WTC11 (cell line): Measurements from ENCODE around the gene CSF2. TPM values are rescaled to one million over a fixed set of nuclear protein-coding genes. Genes with fewer than 3 reads are reported as not detected.

Experiments used
- ATAC-seq: fragments of 200-7000 bp; cut with Tn5 transposase; 2 replicates; pipeline ENCODE4 v1.10.0; 2021; ENCODE audit warnings: mild to moderate bottlenecking, moderate library complexity
- CTCF ChIA-PET: fragments of 300-600 bp; sonication (Branson Sonifier 250); formaldehyde crosslinking; loops from one replicate; lab custom pipeline; 2021; ENCODE audit warnings: antibody characterized with exemption; lab: Charles Lee
- POLR2A ChIA-PET: fragments of 350-600 bp; sonication (Branson Sonifier 250); formaldehyde crosslinking; loops from one replicate; lab custom pipeline; 2021; ENCODE audit warnings: antibody characterized with exemption; lab: Charles Lee
- DNase-seq: peaks from one replicate; pipeline ENCODE4 v3.0.0; 2021; ENCODE audit warnings: low spot score
- H3K27ac Mint-ChIP-seq: 2 replicates; pipeline ENCODE4 v1.8.0; 2021; ENCODE audit warnings: mixed read lengths
- H3K27me3 Mint-ChIP-seq: 2 replicates; pipeline ENCODE4 v1.8.0; 2021; ENCODE audit warnings: low read depth, mild to moderate bottlenecking, moderate library complexity, mixed read lengths
- H3K36me3 Mint-ChIP-seq: 2 replicates; pipeline ENCODE4 v1.8.0; 2021; ENCODE audit warnings: mixed read lengths
- H3K4me1 Mint-ChIP-seq: 2 replicates; pipeline ENCODE4 v1.8.0; 2022; ENCODE audit warnings: mixed read lengths
- H3K4me3 Mint-ChIP-seq: 2 replicates; pipeline ENCODE4 v1.8.0; 2021; ENCODE audit warnings: mild to moderate bottlenecking, moderate library complexity, mixed read lengths
- H3K9me3 Mint-ChIP-seq: 2 replicates; pipeline ENCODE4 v1.8.0; 2021; ENCODE audit warnings: mixed read lengths
- EMX1 ChIP-seq: fragments of 250-450 bp; sonication (Bioruptor Pico); IDR thresholded peaks from 2 replicates; pipeline ENCODE4 v1.8.0; 2021; ENCODE audit warnings: mild to moderate bottlenecking
- FOXJ3 ChIP-seq: sonication (generic); formaldehyde crosslinking; IDR thresholded peaks from 2 replicates; pipeline ENCODE4 v1.9.0; 2021; ENCODE audit warnings: missing genetic modification reagents, mild to moderate bottlenecking, borderline replicate concordance
- FOXK1 ChIP-seq: sonication (generic); formaldehyde crosslinking; IDR thresholded peaks from 2 replicates; pipeline ENCODE4 v1.8.0; 2022; ENCODE audit warnings: mild to moderate bottlenecking, moderate library complexity, missing genetic modification reagents
- GABPB1 ChIP-seq: sonication (generic); formaldehyde crosslinking; IDR thresholded peaks from 2 replicates; pipeline ENCODE4 v1.8.1; 2023; ENCODE audit warnings: mild to moderate bottlenecking, missing genetic modification reagents
- GTF2I ChIP-seq: fragments of 250-450 bp; sonication (Bioruptor Pico); conservative IDR thresholded peaks from 2 replicates; pipeline ENCODE4 v1.4.0; 2021; ENCODE audit warnings: mild to moderate bottlenecking
- JAZF1 ChIP-seq: fragments of 250-450 bp; sonication (Bioruptor Pico); IDR thresholded peaks from 2 replicates; pipeline ENCODE4 v1.9.0; 2021; ENCODE audit warnings: moderate library complexity, mild to moderate bottlenecking, inconsistent platforms
- NR3C1 ChIP-seq: sonication (generic); formaldehyde crosslinking; conservative IDR thresholded peaks from 2 replicates; pipeline ENCODE4 v1.8.1; 2023; ENCODE audit warnings: low read depth, mild to moderate bottlenecking, missing genetic modification reagents
- PRDM15 ChIP-seq: sonication (generic); formaldehyde crosslinking; IDR thresholded peaks from 2 replicates; pipeline ENCODE4 v1.8.0; 2022; ENCODE audit warnings: missing genetic modification reagents
- TCF7 ChIP-seq: sonication (generic); formaldehyde crosslinking; IDR thresholded peaks from 2 replicates; pipeline ENCODE4 v1.8.0; 2022; ENCODE audit warnings: mild to moderate bottlenecking, low read depth, missing genetic modification reagents, moderate library complexity
- ZNF263 ChIP-seq: sonication (generic); formaldehyde crosslinking; IDR thresholded peaks from 2 replicates; pipeline ENCODE4 v1.8.1; 2022; ENCODE audit warnings: low read depth, mild to moderate bottlenecking, moderate library complexity, missing genetic modification reagents
- ZNF532 ChIP-seq: fragments of 250-450 bp; sonication (Bioruptor Pico); IDR thresholded peaks from 2 replicates; pipeline ENCODE4 v1.9.0; 2021; ENCODE audit warnings: mild to moderate bottlenecking, borderline replicate concordance
- ZNF671 ChIP-seq: fragments of 250-450 bp; sonication (Bioruptor Pico); IDR thresholded peaks from 2 replicates; pipeline ENCODE4 v1.8.0; 2021; ENCODE audit warnings: mild to moderate bottlenecking
- total RNA-seq: library from RNA; stranded (reverse); gene quantifications from 3 replicates; pipeline ENCODE4 v1.2.3, GENCODE V29; 2021
- TF ChIP-seq, protein P1 (sequence below): sonication (generic); formaldehyde crosslinking; IDR thresholded peaks from 2 replicates; pipeline ENCODE4 v1.8.0; 2023; ENCODE audit warnings: missing genetic modification reagents
- TF ChIP-seq, protein P2 (sequence below): sonication (generic); formaldehyde crosslinking; IDR thresholded peaks from 2 replicates; pipeline ENCODE4 v1.8.1; 2023; ENCODE audit warnings: mild to moderate bottlenecking, missing genetic modification reagents, moderate library complexity
- TF ChIP-seq, protein P3 (sequence below): fragments of 250-450 bp; sonication (Bioruptor Pico); IDR thresholded peaks from 2 replicates; pipeline ENCODE4 v1.8.0; 2021; ENCODE audit warnings: mild to moderate bottlenecking

The CSF2 gene
- total RNA-seq, 1 experiment from 2014 or later, result not detected

GRCh38 chr5:132052520-132052919 lies 21.1 kb upstream of the CSF2 start:
- no peak for TF ChIP-seq TCF7 (CRISPR knock-in tag)
- no peak for TF ChIP-seq EMX1 (CRISPR knock-in tag)
- TF ChIP-seq FOXJ3 (CRISPR knock-in tag), result no peak
- no peak for DNase-seq
- Mint-ChIP-seq H3K4me1 (no peaks in the 10 kb centered on the region), H3K36me3 (no peaks in the 10 kb centered on the region), H3K9me3 (no peaks in the 10 kb centered on the region), H3K27me3 (no peaks in the 10 kb centered on the region), H3K27ac (no peak overlapping the region), H3K4me3 (no peak overlapping the region)
- no peak for ATAC-seq
- CTCF ChIA-PET, result interaction anchor here (0.8 kb wide), 2 partner anchors 10 to 42 kb away, joined by 3 to 4 read pairs; no protein-coding TSS in a partner anchor
- POLR2A ChIA-PET, result no interaction called here

- no peak overlapping the region for H3K4me3 Mint-ChIP-seq
- H3K27me3 Mint-ChIP-seq, result no peaks in the 10 kb centered on the region
- H3K9me3 Mint-ChIP-seq, result no peaks in the 10 kb centered on the region
- H3K36me3 Mint-ChIP-seq, result no peaks in the 10 kb centered on the region
- H3K27ac Mint-ChIP-seq, result no peak overlapping the region
- no peaks in the 10 kb centered on the region for H3K4me1 Mint-ChIP-seq
- DNase-seq (no peak), ATAC-seq (no peak)
- TF ChIP-seq ZNF532 (CRISPR knock-in tag) (no peak), ZNF671 (no peak), FOXK1 (CRISPR knock-in tag) (no peak), NR3C1 (no peak), PRDM15 (CRISPR knock-in tag) (no peak), GTF2I (CRISPR knock-in tag) (no peak), ZNF263 (CRISPR knock-in tag) (no peak), GABPB1 (CRISPR knock-in tag) (no peak), JAZF1 (no peak)
- TF ChIP-seq, protein P1, sequence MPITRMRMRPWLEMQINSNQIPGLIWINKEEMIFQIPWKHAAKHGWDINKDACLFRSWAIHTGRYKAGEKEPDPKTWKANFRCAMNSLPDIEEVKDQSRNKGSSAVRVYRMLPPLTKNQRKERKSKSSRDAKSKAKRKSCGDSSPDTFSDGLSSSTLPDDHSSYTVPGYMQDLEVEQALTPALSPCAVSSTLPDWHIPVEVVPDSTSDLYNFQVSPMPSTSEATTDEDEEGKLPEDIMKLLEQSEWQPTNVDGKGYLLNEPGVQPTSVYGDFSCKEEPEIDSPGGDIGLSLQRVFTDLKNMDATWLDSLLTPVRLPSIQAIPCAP, result no peak
- TF ChIP-seq, protein P2, sequence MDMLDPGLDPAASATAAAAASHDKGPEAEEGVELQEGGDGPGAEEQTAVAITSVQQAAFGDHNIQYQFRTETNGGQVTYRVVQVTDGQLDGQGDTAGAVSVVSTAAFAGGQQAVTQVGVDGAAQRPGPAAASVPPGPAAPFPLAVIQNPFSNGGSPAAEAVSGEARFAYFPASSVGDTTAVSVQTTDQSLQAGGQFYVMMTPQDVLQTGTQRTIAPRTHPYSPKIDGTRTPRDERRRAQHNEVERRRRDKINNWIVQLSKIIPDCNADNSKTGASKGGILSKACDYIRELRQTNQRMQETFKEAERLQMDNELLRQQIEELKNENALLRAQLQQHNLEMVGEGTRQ (CRISPR knock-in tag), result no peak
- TF ChIP-seq, protein P3, sequence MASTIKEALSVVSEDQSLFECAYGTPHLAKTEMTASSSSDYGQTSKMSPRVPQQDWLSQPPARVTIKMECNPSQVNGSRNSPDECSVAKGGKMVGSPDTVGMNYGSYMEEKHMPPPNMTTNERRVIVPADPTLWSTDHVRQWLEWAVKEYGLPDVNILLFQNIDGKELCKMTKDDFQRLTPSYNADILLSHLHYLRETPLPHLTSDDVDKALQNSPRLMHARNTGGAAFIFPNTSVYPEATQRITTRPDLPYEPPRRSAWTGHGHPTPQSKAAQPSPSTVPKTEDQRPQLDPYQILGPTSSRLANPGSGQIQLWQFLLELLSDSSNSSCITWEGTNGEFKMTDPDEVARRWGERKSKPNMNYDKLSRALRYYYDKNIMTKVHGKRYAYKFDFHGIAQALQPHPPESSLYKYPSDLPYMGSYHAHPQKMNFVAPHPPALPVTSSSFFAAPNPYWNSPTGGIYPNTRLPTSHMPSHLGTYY, result no peak
- ChIA-PET POLR2A (no interaction called here), CTCF (interaction anchor here (0.8 to 1.1 kb wide), 2 partner anchors 10 to 43 kb away, joined by 3 to 4 read pairs; no protein-coding TSS in a partner anchor)
Measured at GRCh38 chr5:132053483-132053882, 20.1 kb upstream of the CSF2 start.
